Fibroblast of skin of left biceps (primary cell): ENCODE measurements around the gene IFNAR1.
A peak's percentile ranks its signal among the peaks of the same experiment; 100 is the strongest.

Experiments
- DNase-seq, 2 experiments: peaks; one replicate each; pipeline ENCODE4 v3.0.0-alpha.2; 2013; ENCODE audit warnings: low read depth in 2 of 2

The IFNAR1 gene

DNA sequence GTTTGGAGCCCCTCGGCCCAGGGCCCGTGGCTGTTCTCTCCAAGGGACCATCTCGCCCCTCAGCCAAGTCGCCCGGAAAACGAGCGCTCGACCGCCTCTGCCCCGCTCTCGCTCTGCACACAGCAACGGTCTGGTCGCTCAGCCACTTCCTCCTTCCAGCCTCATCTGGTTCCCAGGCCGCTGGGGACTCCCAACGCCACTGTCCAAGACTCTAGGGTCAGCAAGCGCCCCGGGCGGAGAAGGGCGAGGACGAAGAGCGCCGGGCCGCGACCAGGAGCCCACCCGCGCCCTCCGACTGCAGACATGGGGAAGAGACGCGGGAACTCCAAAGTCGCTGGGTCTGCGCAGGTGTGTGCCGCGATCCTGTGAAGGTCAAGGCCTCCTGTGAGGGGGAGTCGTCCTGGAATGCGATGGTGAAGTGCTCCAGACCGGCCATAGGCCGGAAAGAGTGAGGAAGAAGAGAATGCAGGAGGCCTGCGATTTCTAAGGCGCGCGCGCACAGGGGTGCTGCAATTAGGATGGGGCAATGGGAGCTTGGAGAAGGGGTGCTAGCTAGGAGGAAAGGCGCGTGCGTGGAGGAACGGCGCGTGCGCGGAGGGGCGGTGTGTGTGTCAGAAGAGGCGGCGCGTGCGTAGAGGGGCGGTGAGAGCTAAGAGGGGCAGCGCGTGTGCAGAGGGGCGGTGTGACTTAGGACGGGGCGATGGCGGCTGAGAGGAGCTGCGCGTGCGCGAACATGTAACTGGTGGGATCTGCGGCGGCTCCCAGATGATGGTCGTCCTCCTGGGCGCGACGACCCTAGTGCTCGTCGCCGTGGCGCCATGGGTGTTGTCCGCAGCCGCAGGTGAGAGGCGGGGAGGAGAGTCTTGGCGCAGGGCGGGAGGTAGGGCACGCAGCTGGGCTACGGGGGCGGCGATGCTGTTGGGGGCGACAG is at the start of gene IFNAR1:
TSS of gene IFNAR1 (plus strand) at position 680 of the 931 bp plus-strand sequence. CDS start at position 766, 86 bp downstream.
- peak; percentile 91 to 92 for DNase-seq

DNA sequence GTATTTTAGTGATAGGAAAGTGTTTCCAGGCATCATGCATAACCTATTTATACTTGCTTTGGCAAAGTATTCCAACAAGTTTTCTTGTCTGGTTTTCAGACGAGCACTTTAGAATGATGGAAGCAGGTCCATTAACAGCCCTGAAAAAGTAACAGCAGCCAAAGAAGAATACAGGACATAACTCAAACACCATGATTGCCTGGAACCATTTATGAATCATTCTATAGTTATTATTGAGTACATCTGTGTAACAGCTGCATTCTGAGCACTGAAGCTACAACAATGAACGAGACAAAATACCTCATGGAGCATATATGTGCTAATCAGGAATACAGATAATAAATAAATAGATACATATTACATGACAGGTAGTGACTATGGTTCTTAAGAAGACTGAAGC is 46.0 kb upstream of the IFNAR1 start:
- DNase-seq, result peak; percentile 56 to 67

DNA sequence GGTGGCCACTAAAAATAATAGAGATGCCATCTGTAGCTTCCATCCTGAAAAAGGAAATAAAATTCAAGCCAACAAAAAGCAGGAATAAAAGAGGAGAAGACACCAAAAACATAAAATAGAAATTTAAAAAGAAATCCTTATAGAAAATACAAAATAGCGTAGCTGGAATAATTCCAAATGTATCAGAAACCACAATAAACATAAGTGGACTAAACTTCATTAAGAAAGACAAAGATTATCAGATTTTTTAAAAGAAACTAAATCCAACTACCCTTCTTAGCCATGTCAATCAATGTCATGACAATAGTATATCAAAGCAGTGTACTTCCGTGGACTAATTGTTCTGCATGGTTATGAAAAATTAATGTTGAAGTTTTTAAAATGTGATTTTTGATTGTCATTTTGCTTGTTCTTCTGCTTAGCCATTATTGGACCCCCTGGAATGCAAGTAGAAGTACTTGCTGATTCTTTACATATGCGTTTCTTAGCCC is 45.4 kb upstream of the IFNAR1 start:
- no peak for DNase-seq

DNA sequence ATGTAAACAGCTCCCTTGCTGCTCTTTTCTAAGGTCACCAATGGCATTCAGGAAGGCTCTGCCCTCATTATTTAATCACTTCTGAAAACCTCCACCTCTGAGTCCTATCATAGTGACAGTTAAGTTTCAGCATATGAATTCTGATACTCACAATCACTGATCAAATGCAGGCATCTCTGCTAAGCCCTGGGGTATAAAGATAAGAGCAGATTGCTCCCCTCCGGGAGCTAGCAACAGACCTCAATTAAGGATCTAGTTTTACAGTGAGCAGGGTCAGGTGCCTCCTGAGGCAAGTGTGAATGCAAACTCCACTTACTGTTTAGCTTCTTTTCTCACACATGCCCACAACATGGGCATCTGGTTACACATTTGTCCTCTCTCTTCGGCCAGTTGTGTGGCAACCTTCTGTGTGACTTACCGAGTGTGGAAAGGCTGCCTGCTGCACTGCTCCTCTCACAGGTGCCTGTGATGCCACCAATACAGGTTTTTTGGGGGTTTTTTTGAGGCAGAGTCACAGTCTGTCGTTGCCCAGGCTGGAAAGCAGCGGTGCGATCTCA is 43.6 kb upstream of the IFNAR1 start:
- DNase-seq, result no peak

DNA sequence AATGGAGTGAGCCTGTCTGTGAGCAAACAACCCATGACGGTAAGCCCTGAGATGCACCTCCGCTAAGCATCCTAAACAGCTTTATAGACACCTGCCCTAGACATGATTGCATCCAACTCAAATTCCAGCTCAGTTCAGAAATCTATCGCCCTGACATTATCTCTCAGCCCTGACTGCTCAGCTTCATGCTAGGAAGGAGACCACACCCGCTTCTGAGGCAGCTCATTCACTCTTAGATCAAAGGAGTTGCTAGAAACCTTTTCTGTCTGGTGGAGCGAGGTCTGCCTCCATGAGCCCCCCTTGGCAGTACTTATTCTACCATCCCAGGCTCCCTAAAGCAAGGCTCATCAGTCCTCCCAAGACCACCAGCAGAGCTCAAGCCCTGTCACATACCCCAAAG is 41.6 kb upstream of the IFNAR1 start:
- no peak for DNase-seq

DNA sequence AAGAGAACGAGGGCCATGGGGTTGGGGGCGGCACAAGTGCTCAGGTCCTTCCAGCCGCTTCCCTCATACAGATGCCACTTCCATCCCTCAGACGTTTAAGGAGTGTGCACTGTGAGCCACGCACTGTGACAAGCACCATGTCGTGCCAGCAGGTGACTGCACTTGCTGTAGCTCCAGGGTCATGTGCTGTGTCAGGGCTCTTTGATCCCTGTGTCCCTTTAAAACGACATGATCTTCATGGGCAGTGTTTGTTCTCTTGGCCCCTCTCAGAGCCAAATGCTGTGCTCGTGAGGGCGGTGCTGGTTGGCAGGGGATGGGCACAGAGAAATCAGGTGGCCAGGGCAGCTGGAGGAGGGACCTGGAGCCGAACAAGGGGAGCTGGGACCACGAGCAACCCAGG is 38.7 kb upstream of the IFNAR1 start:
- DNase-seq, result no peak

DNA sequence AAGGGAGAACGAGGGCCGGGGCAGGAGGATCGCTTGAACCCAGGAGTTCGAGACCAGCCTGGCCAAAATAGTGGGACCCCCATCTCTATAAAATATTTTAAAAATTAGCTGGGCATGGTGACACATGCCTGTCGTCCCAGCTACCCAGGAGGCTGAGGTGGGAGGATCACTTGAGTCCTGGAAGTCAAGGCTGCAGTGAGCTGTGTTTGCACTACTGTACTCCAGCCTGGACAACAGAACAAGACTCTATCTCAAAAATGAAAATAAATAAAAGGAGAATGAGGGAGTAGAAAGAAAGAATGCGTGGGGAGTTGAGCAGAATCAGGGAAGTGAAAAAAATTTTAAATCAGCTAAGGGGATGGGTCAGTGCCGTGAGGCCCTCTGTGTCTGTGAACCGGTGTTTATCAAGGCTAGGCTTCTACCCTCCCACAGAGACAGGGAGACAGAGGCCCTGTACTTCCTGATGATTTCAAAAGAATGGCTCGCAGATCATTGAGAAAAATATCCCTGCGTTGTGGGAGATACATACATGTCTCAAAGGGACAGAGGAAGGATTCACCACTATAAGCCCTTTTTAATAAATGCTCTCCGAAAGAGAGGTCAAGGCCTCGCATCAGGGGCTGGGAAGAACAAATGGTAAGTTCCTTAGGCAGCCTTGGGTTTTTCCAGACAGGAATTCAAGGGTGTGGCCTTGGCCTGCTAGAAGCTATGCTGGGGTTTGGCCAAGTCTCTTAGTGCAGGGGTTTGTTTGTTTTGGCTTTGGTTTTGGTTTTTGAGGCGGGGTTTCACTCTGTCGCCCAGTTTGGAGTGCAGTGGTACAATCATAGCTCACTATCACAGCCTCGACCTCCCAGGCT is 37.9 kb upstream of the IFNAR1 start:
- DNase-seq, result no peak

DNA sequence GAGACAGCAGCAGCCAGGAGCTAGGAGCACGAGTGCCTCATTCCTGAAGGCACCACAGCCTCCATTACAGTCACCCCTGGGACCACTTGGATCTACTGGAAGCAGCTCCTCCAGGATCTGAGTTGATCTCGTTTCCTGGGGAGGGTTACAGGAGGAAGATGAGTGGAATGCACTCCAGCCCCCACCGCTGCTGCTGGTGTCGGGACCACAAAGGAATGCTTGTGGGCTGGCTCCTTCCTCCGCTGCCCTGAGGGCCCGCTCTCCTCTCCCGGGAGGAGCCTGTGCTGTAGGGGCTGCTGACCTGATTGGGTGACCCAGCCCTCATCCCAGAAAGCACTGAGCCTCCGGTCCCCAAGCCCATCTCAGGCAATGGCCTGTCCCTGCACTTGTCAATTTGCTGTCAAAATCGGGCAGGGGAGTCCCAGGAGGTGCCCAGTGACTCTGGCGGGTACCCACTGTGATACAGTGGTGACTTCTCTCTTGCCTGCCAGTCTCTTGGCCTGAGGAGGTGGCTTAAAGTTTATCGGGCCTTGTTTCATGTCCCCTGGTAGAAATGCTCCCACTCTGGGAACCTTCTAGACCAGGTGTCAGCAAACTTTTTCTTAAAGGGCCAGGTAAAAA is 35.5 kb upstream of the IFNAR1 start:
- DNase-seq, result no peak

DNA sequence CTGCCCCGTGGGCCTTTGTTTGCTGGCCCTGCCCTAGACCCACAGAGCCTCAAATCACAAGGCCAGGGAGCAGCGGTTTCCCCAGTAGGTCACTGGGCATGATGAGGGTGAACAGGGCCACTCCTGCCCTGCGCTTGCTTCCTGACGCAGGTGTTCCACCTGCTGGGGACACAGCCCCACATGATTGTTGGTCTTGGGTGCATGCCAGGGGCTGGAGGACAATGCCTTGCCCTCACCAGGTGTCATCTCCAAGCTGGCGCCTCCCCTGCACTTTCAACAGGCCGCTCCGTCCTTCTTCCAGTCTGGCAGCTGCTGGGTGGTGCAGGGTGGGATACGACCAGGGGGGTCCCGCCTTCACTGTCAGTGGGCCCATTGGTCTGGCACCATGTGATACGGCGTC is 34.3 kb upstream of the IFNAR1 start:
- DNase-seq, result no peak

DNA sequence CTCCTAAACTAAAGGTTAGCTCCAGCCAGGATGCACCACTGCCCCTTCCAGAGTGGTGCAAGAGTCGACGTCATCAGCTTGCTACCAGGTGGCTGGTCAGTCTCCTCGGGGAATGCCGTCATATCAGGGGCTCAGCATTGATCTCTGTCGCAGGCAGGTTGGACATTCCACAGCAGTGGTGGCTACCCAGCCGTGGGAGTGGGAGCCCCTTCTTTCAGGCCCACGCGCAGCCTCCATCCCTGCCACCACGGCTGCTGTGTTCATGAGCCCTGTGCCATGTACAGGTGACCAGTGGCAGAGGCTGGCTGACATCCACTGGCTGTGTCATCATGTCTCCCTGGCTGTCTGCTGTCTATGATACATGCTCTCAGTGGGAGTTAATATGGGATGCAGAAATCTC is 33.1 kb upstream of the IFNAR1 start:
- no peak for DNase-seq

DNA sequence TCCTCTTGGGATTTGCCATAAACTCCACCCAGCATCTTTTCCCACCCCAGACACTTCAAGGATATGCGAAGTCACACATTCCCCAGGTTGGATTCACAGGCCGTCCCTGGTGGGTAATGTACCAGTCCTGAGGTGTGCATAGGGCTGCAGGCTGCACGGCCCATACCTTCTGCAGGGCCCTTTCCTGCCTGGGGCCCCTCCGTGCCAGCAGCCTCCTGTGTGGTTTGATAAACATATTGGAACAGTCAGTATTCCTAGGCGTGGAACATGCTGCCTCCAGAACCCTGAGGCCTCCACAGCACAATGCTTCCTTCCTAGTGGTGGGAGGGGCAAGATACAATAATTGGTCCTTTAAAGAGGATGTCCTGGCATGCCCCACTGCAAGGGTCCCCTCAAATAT is 32.0 kb upstream of the IFNAR1 start:
- DNase-seq, result no peak

DNA sequence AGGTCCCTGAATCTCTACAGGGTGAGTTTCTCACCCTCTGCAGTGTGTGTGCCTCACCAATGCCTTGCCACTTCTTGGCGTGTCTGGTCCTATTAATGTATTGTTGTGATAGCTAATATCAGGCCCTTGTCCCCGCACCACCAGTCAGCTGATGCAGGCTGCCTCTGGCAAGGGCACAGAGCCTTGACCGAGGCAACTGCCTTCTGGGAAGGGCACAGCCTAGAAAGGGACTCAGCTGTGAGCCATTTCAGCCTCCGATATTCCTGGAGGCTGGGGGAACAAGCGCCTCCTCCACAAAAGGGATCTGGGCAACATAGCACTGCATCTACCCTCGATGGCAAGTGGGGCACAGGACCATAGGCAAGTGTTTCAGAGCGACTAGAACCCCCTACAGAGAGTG is 31.6 kb upstream of the IFNAR1 start:
- DNase-seq, result no peak

DNA sequence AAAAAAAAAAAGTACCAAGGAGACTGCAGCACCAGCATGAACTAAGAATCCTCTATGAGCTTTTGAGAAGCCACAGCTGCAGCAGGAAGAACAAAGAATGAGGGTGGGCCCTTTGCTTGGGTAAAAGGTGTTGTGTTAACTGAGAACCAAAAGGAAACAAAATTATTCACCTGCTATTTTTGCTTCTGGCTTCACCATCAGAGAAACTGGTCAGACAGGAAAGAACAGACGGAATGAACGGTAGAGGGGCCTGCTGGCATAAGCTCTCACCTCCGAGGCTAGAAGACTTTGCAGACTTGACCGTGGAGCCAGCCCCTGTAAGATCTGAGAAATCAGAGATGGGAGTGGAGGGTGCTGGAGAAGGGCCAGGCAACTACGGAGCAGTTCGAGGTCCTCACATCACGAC is 31.0 kb upstream of the IFNAR1 start:
- no peak for DNase-seq

DNA sequence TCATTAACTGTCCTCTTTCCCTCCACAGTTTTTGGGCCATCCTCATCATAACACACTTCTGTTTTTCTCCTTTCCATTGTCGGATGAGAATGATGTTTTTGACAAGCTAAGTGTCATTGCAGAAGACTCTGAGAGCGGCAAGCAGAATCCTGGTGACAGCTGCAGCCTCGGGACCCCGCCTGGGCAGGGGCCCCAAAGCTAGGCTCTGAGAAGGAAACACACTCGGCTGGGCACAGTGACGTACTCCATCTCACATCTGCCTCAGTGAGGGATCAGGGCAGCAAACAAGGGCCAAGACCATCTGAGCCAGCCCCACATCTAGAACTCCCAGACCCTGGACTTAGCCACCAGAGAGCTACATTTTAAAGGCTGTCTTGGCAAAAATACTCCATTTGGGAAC is 28.6 kb upstream of the IFNAR1 start:
- no peak for DNase-seq

DNA sequence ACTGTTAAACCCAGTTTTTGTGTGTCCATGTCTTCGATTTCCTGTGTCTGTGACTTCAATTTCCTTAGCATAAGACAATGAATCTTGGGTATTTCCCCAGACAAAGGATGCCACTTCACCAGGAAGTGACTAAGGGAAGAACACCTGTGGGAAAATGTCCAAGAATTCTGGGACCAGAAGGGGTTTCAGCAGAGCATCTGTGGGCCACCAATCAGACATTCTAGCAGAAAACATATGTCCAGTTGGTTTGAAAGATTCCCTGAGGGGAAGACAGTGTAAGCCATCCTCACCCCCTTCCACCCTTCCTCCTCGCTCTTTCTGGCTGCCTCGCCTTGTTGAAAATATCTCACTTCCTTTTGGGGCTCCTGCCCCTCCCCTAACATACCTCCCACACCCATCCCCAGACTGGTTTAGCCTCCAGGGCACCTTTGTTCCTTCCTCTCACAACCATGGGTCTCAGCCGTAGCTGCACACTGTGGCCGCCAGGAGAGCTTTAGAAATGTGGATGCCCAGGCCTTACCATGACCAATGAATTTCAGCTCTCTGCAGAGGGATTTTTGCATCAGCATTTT is 25.5 kb upstream of the IFNAR1 start:
- no peak for DNase-seq

DNA sequence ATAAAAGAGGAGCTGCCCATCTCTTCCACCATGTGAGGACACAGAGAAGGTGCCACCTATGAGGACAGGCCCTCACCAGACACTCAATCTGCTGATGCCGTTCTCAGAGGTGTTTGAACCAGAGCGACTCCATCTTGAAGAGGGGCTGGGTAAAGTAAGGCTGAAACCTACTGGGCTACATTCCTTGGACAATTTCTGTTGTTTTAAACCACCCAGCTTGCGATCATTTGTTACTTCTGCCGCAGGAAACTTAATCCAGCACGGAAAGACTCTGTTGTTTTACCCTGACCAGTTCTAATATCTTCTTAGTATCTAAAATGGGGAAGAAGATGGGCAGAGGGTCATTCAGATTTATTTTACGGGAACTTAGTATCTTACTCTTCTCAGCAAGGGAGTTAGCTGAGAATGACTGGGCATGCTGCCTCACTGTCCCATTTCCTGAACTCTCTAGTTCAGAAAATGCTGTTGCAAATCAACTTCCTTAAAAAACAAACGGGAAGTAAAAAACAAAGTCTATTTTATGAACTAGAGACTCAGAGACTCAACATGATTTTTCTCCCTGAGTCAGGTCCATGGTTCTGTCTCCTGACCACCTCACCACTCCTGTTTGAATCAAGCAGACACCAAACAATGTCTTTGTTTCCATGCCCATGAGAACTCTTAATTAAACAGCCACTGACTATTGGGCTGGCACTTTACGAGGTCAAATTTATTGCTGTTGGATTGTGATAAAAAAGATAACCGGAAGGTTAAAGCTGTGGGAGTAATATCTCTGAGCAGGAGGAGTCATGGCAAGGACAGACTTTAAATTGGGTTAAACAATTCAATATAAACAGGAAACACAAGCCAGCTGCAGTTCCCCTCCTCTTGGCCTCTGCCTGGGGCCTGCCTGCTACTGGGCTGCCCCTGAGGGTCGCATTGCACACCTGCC is 23.8 kb upstream of the IFNAR1 start:
- DNase-seq, result no peak

DNA sequence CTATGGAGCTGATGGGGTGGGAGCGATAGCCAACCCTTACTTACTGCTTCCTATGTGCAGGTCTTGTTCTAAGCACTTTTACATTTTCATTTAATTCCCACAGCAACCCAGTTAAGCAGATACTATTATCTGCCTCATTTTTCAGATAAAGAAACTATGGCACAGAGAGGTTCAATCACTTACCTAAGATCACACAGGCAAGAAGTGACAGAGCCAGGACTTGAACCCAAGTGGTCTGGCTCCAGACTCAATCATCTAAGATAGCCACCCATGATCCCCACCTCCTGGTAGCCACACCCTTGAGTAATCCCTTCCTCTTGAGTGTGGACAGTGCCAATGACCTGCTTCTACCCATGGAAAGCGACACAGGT is 23.2 kb upstream of the IFNAR1 start:
- DNase-seq, result no peak

DNA sequence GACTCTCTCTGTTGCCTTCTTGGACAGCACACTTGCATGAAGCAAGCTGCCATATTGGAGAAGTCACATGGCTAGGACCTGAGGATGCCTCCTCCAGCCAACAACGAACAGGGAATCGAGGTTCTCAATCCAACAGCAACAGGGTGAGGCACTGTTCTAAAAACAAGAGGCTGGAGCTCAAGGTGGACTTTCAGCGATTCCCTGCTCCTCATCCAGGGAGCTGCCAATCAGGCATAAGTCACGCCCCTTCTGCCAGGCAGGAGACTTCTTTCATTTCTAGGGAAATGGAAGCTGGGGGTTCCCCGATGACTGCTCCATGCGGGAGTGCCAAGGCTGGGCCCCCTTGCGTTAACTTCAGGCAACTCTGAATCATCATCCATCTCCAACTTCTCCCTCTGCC is 22.7 kb upstream of the IFNAR1 start:
- no peak for DNase-seq

DNA sequence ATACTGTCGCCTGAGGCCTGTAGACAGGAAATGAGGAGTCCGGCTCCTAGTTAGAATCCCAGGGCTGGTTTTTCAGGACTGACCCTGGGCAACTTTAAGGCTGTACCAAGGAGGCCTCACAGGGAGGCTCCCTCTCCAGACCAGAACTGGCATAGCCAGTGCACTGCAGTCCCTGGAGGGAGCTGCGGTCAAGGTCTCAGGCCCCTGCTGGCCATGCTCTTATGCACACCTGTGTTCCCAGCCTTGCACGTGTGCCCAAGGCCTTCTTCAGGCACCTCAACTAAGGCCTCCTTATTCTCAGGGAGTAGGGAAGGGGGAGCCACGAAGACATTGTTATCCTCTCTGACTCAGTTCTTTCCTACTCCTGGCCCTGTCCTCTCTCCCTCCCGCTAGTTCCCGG is 22.0 kb upstream of the IFNAR1 start:
- no peak for DNase-seq

DNA sequence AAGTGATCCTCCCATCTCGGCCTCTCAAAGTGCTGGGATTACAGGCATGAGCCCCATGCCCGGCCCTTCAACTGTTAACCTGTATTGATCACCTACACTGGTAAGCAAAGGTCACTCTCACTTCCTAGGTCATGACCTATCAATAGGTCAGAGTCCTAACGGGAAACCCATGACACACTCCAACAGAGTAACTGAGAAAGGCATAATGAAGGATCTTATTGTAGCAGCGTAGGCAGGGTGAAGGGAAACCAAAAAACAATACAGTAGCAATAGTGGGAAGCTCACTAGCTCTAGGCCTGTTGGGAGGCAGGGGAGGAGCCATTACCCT is 19.5 kb upstream of the IFNAR1 start:
- no peak for DNase-seq

DNA sequence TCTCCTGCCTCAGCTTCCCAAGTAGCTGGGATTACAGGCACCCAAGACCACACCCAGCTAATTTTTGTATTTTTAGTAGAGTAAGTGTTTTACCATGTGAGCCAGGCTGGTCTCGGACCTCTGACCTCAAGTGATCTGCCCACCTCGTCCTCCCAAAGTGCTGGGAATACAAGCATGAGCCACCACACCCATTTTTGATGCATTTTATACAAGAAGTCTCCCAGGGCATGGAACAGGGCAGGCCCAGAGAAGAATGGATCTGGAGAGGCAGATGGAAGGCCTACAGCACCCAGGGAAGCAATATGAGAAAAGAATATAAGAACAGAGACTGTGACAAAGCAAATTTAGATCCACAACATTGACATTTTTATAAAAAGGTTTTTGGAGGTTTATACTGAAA is 18.8 kb upstream of the IFNAR1 start:
- no peak for DNase-seq
